ENCODE measurements around the gene NAGLU.

The NAGLU gene

GRCh38 chr17:42568341-42569111 is 32.5 kb downstream of the NAGLU start:
- Histone ChIP-seq H3K36me3 (replicated peaks; ENCODE audit: low read depth, low read length) (peaks cover 57% of the 10 kb centered on the region), H3K9ac (ENCODE audit: low read length) (no peak overlapping the region), H3K4me1 (ENCODE audit: low read length) (peaks cover 22% of the 10 kb centered on the region), H3K4me3 (ENCODE audit: low read length) (no peak overlapping the region), H3K27me3 (ENCODE audit: low read depth, low read length) (no peaks in the 10 kb centered on the region), H3K9me3 (ENCODE audit: insufficient read depth, low read length) (no peaks in the 10 kb centered on the region), H3K27ac (ENCODE audit: low read length) (no peak overlapping the region), H2AFZ (ENCODE audit: low read depth, low read length) (no peak overlapping the region), H3K79me2 (ENCODE audit: low read length) (peaks cover 23% of the 10 kb centered on the region), H4K20me1 (ENCODE audit: insufficient read depth, low read length) (0 out of 2 replicates have a peak, but pooled peaks cover 2% of the 10 kb centered on the region), H3K4me2 (ENCODE audit: low read length) (no peak overlapping the region)
- no peak for TF ChIP-seq EZH2phosphoT487 (IDR thresholded peaks at IDR 0.05; ENCODE audit: low read depth)
- no peak for TF ChIP-seq CTCF (IDR thresholded peaks at IDR 0.05; ENCODE audit: low read depth, low read length)

GRCh38 chr17:42571435-42572225 is 35.6 kb downstream of the NAGLU start:
- Histone ChIP-seq H3K79me2 (ENCODE audit: low read length) (peaks cover 29% of the 10 kb centered on the region), H2AFZ (ENCODE audit: low read depth, low read length) (no peak overlapping the region), H3K9me3 (ENCODE audit: insufficient read depth, low read length) (no peaks in the 10 kb centered on the region), H3K4me1 (ENCODE audit: low read length) (peaks cover 20% of the 10 kb centered on the region; the same call in 1 of the 2 replicates), H3K9ac (ENCODE audit: low read length) (no peak overlapping the region), H3K27me3 (ENCODE audit: low read depth, low read length) (no peaks in the 10 kb centered on the region), H3K4me2 (ENCODE audit: low read length) (no peak overlapping the region), H3K4me3 (ENCODE audit: low read length) (no peak overlapping the region), H4K20me1 (ENCODE audit: insufficient read depth, low read length) (0 out of 2 replicates have a peak, but pooled peaks cover 2% of the 10 kb centered on the region), H3K27ac (ENCODE audit: low read length) (no peak overlapping the region), H3K36me3 (replicated peaks; ENCODE audit: low read depth, low read length) (peaks cover 62% of the 10 kb centered on the region)
- TF ChIP-seq CTCF (IDR thresholded peaks at IDR 0.05; ENCODE audit: low read depth, low read length) (no peak), EZH2phosphoT487 (IDR thresholded peaks at IDR 0.05; ENCODE audit: low read depth) (no peak)

- Histone ChIP-seq H3K4me1 (ENCODE audit: low read length) (peaks cover 19% of the 10 kb centered on the region; the same call in 1 of the 2 replicates), H3K4me2 (ENCODE audit: low read length) (no peak overlapping the region)
Observed at GRCh38 chr17:42573095-42573494, 37.1 kb downstream of the NAGLU start.

More at GRCh38 chr17:42573095-42573494, 37.1 kb downstream of the NAGLU start:
- no peaks in the 10 kb centered on the region for H3K27me3 ChIP-seq (ENCODE audit: low read depth, low read length)
- H3K27ac ChIP-seq (ENCODE audit: low read length) = no peak overlapping the region
- no peak overlapping the region for H3K4me3 ChIP-seq (ENCODE audit: low read length)
- peaks cover 66% of the 10 kb centered on the region for H3K36me3 ChIP-seq (replicated peaks; ENCODE audit: low read depth, low read length)
- TF ChIP-seq CTCF (IDR thresholded peaks at IDR 0.05; ENCODE audit: low read depth, low read length) = no peak
- no peak for TF ChIP-seq EZH2phosphoT487 (IDR thresholded peaks at IDR 0.05; ENCODE audit: low read depth)
- peaks cover 31% of the 10 kb centered on the region for H3K79me2 ChIP-seq (ENCODE audit: low read length)
- no peak overlapping the region for H3K9ac ChIP-seq (ENCODE audit: low read length)
- 0 out of 2 replicates have a peak, but pooled peaks cover 2% of the 10 kb centered on the region for H4K20me1 ChIP-seq (ENCODE audit: insufficient read depth, low read length)
- no peaks in the 10 kb centered on the region for H3K9me3 ChIP-seq (ENCODE audit: insufficient read depth, low read length)
- H2AFZ ChIP-seq (ENCODE audit: low read depth, low read length) = no peak overlapping the region

Measured in OCI-LY3 (cell line).